WTC11 (cell line): ENCODE data around the gene F5. TPM values are rescaled to one million over a fixed set of nuclear protein-coding genes. Genes with fewer than 3 reads are reported as not detected.

Source experiments
- total RNA-seq: library from RNA; stranded (reverse); gene quantifications from 3 replicates; pipeline ENCODE4 v1.2.3, GENCODE V29; 2021

F5 gene
- total RNA-seq, 1 experiment from 2014 or later: 0.20 TPM

Other genes with a start within 250 kb of the F5 start
- gene NME7, start 218.7 kb downstream of the F5 start, total RNA-seq: 13.8 to 20.3 TPM (median 18.8 TPM) in 3 replicates
- gene BLZF1, start 218.3 kb downstream of the F5 start, total RNA-seq: 8.3 to 10.8 TPM (median 9.2 TPM) in 3 replicates
- gene CCDC181, start 159.0 kb downstream of the F5 start, total RNA-seq: 1.5 to 3.3 TPM (median 2.8 TPM) in 3 replicates
- 14.6 to 15.8 TPM (median 14.7 TPM) in 3 replicates for gene SLC19A2, start 100.5 kb downstream of the F5 start, total RNA-seq
- gene SELP, start 43.6 kb upstream of the F5 start, total RNA-seq: 0.17 TPM in 1 of 3 replicates, not detected in the others
- gene SELL, start 125.1 kb upstream of the F5 start, total RNA-seq: 0.26 to 0.85 TPM (median 0.41 TPM) in 3 replicates
- gene SELE, start 147.6 kb upstream of the F5 start, total RNA-seq: 0.05 TPM in 1 of 3 replicates, not detected in the others
- 6.9 to 10.1 TPM (median 7.7 TPM) in 3 replicates for gene METTL18, start 208.4 kb upstream of the F5 start, total RNA-seq